Glomerular visceral epithelial cell (primary cell): ENCODE data around the gene CEMIP2.
A peak's percentile ranks its signal among the peaks of the same experiment; 100 is the strongest.
"Not testable (repeated sequence)": the region's sequence is repeated elsewhere in the genome, so short reads cannot be mapped to it uniquely, and the experiment has no call there.

Experiments
- DNase-seq: peaks from one replicate; pipeline ENCODE4 v3.0.0-alpha.2; 2016; ENCODE audit errors: extremely low spot score

The CEMIP2 gene

GRCh38 chr9:71768388-71769174 is at the start of gene CEMIP2:
Gene CEMIP2, minus strand, starts transcription at chr9:71768513. Its CDS starts 18,140 bp downstream, at chr9:71750373.
- peak; percentile 94 for DNase-seq

GRCh38 chr9:71816916-71817451 is 48.7 kb upstream of the CEMIP2 start:
- no peak for DNase-seq

- DNase-seq, result no peak
Measured at GRCh38 chr9:71814815-71815214, 46.5 kb upstream of the CEMIP2 start.

- DNase-seq, result no peak
Measured at GRCh38 chr9:71814226-71814625, 45.9 kb upstream of the CEMIP2 start.

- no peak for DNase-seq
Measured at GRCh38 chr9:71812385-71812784, 44.1 kb upstream of the CEMIP2 start.

- no peak for DNase-seq
Measured at GRCh38 chr9:71808068-71808467, 39.8 kb upstream of the CEMIP2 start.

GRCh38 chr9:71806901-71807307 is 38.6 kb upstream of the CEMIP2 start:
- DNase-seq, result peak; percentile 73

GRCh38 chr9:71805096-71805495 is 36.8 kb upstream of the CEMIP2 start:
- not testable (repeated sequence) for DNase-seq

- DNase-seq, result no peak
Measured at GRCh38 chr9:71801826-71802225, 33.5 kb upstream of the CEMIP2 start.

GRCh38 chr9:71797266-71797665 is 29.0 kb upstream of the CEMIP2 start:
- DNase-seq, result peak; percentile 32

GRCh38 chr9:71796100-71796767 is 27.9 kb upstream of the CEMIP2 start:
- peak; percentile 32 for DNase-seq

GRCh38 chr9:71795097-71795813 is 26.9 kb upstream of the CEMIP2 start:
- peak; percentile 58 for DNase-seq

- DNase-seq, result peak; percentile 90
Measured at GRCh38 chr9:71793386-71794105, 25.2 kb upstream of the CEMIP2 start.

GRCh38 chr9:71791875-71792274 is 23.6 kb upstream of the CEMIP2 start:
- DNase-seq, result peak; percentile 87

GRCh38 chr9:71790296-71790695 is 22.0 kb upstream of the CEMIP2 start:
- DNase-seq, result no peak

GRCh38 chr9:71783120-71783523 is 14.8 kb upstream of the CEMIP2 start:
- DNase-seq, result no peak

GRCh38 chr9:71781391-71781790 is 13.1 kb upstream of the CEMIP2 start:
- DNase-seq, result no peak

- no peak for DNase-seq
Measured at GRCh38 chr9:71780953-71781352, 12.6 kb upstream of the CEMIP2 start.

- DNase-seq, result no peak
Measured at GRCh38 chr9:71778085-71778484, 9.8 kb upstream of the CEMIP2 start.

- no peak for DNase-seq
Measured at GRCh38 chr9:71774920-71775319, 6.6 kb upstream of the CEMIP2 start.

- no peak for DNase-seq
Measured at GRCh38 chr9:71772726-71773125, 4.4 kb upstream of the CEMIP2 start.

GRCh38 chr9:71770170-71770569 is 1.9 kb upstream of the CEMIP2 start:
- DNase-seq, result no peak
